ENCODE data around the gene RFC2.
A peak's percentile ranks its signal among the peaks of the same experiment; 100 is the strongest.

RFC2 gene

DNA sequence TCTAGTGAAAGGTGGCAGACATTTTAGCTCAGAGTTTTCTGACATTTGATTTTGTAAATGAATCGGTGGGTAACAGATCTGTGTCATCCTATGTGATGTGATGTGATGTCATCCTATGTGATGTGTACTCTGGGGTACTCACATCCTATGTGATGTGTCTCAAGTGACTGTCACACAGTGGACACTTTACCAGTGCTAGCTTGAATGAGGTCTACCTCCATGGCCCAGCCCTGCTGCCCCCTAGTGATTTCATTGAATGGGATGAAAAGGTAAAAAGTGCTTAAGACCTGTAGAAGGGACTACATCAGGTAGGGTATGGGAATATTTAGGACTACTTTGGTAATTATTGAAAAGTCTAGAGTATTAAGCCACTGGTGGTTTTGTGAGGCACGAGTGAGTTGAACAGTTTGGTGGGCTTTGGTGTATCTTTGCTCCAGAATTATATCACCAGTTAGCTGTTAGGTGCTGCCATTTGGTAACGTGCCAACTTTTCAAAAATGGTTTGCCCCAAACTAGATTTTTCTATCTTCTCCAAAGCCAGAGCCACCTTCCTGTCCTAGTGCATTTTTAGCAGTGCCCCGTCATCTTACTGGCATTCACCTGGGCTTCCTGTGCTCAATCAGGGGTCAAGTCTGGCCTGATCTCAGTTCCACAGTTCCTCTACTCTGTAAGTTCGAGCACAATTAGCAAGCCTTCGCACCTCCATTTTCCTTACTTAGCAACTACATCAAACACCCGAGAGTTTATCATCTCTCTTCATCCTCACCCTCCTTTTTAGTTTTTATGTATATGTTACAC lies 70.3 kb downstream of the RFC2 start:
- in situ Hi-C loops (cut with HindIII; ENCODE audit: low pct_ligation_motif_present, low pct_unique_long_range_greater_than_20kb, low sequenced_read_pairs): loop anchor here (25.0 kb wide), 1 partner anchor 203 kb away; no protein-coding TSS in a partner anchor
- peak; percentile 46 for DNase-seq

- DNase-seq: no peak
- in situ Hi-C loops (cut with HindIII; ENCODE audit: low pct_ligation_motif_present, low pct_unique_long_range_greater_than_20kb, low sequenced_read_pairs): loop anchor here (25.0 kb wide), 1 partner anchor 204 kb away; no protein-coding TSS in a partner anchor
These were observed 71.1 kb downstream of the RFC2 start for GRCh38 chr7:74183142-74183541.

GRCh38 chr7:74182453-74183090 lies 71.6 kb downstream of the RFC2 start:
- no peak for DNase-seq
- in situ Hi-C loops (cut with HindIII; ENCODE audit: low pct_ligation_motif_present, low pct_unique_long_range_greater_than_20kb, low sequenced_read_pairs): loop anchor here (25.0 kb wide), 1 partner anchor 205 kb away; no protein-coding TSS in a partner anchor

- in situ Hi-C loops (cut with HindIII; ENCODE audit: low pct_ligation_motif_present, low pct_unique_long_range_greater_than_20kb, low sequenced_read_pairs): loop anchor here (25.0 kb wide), 1 partner anchor 205 kb away; no protein-coding TSS in a partner anchor
- DNase-seq: no peak
These were observed 72.4 kb downstream of the RFC2 start for GRCh38 chr7:74181821-74182220.
